ENCODE measurements around the gene ESR2.

- TF ChIP-seq USF1 (IDR thresholded peaks at IDR 0.05; ENCODE audit: borderline replicate concordance, low read depth) (no peak), MXI1 (IDR thresholded peaks at IDR 0.05; ENCODE audit: low read depth, low read length) (no peak), CTCF (IDR thresholded peaks at IDR 0.05) (no peak), MEF2A (IDR thresholded peaks at IDR 0.05; ENCODE audit: borderline replicate concordance, low read depth) (no peak), EP300 (IDR thresholded peaks at IDR 0.05; ENCODE audit: borderline replicate concordance in 1 of 2, low read depth in 1 of 2, low read length in 1 of 2) (no peak), IRF3 (IDR thresholded peaks at IDR 0.05; ENCODE audit: low read depth, low read length) (no peak), SMC3 (IDR thresholded peaks at IDR 0.05; ENCODE audit: low read depth, low read length) (no peak), EZH2phosphoT487 (IDR thresholded peaks at IDR 0.05; ENCODE audit: borderline replicate concordance, low read depth) (no peak), POLR2AphosphoS5 (IDR thresholded peaks at IDR 0.05; ENCODE audit: low read depth, low read length) (no peak), YY1 (IDR thresholded peaks at IDR 0.05; ENCODE audit: low read depth) (no peak), RCOR1 (IDR thresholded peaks at IDR 0.05; ENCODE audit: low read length) (no peak)
- TF ChIP-seq, protein P1, sequence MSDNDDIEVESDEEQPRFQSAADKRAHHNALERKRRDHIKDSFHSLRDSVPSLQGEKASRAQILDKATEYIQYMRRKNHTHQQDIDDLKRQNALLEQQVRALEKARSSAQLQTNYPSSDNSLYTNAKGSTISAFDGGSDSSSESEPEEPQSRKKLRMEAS (IDR thresholded peaks at IDR 0.05; ENCODE audit: low read depth): no peak
Observed at GRCh38 chr14:64266239-64266638, 27.9 kb downstream of the ESR2 start.

Measured in SK-N-SH (cell line).